HepG2 (cell line): Measurements from ENCODE around the gene YY1. TPM values are rescaled to one million over a fixed set of nuclear protein-coding genes. Genes with fewer than 3 reads are reported as not detected.
A peak's percentile ranks its signal among the peaks of the same experiment; 100 is the strongest.

Source experiments
- ASH2L ChIP-seq: fragments of 300-600, 200-600 bp; sonication (generic); IDR thresholded peaks from 2 replicates; pipeline ENCODE4 v1.7.0; 2017; ENCODE audit warnings: low read depth, mild to moderate bottlenecking, moderate library complexity, mixed read lengths, low read length; ENCODE audit not compliant: insufficient read length
- ATF1 ChIP-seq: IDR thresholded peaks from 2 replicates; pipeline ENCODE4 v1.6.1; 2016; ENCODE audit warnings: mild to moderate bottlenecking, control low read depth
- CC2D1A ChIP-seq: sonication (generic); formaldehyde crosslinking; IDR thresholded peaks from 2 replicates; pipeline ENCODE4 v1.8.1; 2023; ENCODE audit warnings: mild to moderate bottlenecking, missing genetic modification reagents
- DPF2 ChIP-seq: sonication (generic); formaldehyde crosslinking; IDR thresholded peaks from 2 replicates; pipeline ENCODE4 v1.4.0; 2020; ENCODE audit warnings: mild to moderate bottlenecking, low read depth, missing genetic modification reagents, borderline replicate concordance
- E2F2 ChIP-seq: sonication (generic); formaldehyde crosslinking; IDR thresholded peaks from 2 replicates; pipeline ENCODE4 v1.4.0; 2020; ENCODE audit warnings: missing genetic modification reagents, borderline replicate concordance
- FIP1L1 ChIP-seq: fragments of 200-400 bp; formaldehyde crosslinking; IDR thresholded peaks from 2 replicates; pipeline ENCODE4 v1.6.1; 2018; ENCODE audit warnings: low read depth, mild to moderate bottlenecking, low read length, moderate library complexity, borderline replicate concordance; ENCODE audit not compliant: insufficient read depth
- GMEB2 ChIP-seq: IDR thresholded peaks from 2 replicates; pipeline ENCODE4 v1.6.1; 2016; ENCODE audit warnings: missing biosample characterization, missing genetic modification reagents, low read depth
- HDAC2 ChIP-seq: sonication (generic); formaldehyde crosslinking; IDR thresholded peaks from 2 replicates; pipeline ENCODE4 v1.4.0; 2020; ENCODE audit warnings: missing genetic modification reagents
- HOXA7 ChIP-seq: sonication (generic); formaldehyde crosslinking; IDR thresholded peaks from 2 replicates; pipeline ENCODE4 v1.8.1; 2022; ENCODE audit warnings: mild to moderate bottlenecking, missing genetic modification reagents, moderate library complexity
- IKZF1 ChIP-seq: fragments of 450-650 bp; IDR thresholded peaks from 2 replicates; pipeline ENCODE4 v1.7.1; 2016
- KAT2B ChIP-seq: fragments of 150-350 bp; IDR thresholded peaks from 2 replicates; pipeline ENCODE4 v1.6.1; 2014; ENCODE audit warnings: low read depth, low read length, borderline replicate concordance
- MAX ChIP-seq: IDR thresholded peaks from 2 replicates; pipeline ENCODE4 v1.6.1; 2012; ENCODE audit warnings: inconsistent platforms
- NFIB ChIP-seq: sonication (generic); formaldehyde crosslinking; IDR thresholded peaks from 2 replicates; pipeline ENCODE4 v1.9.0; 2021; ENCODE audit warnings: missing genetic modification reagents, mild to moderate bottlenecking, borderline replicate concordance
- RAD51 ChIP-seq: fragments of 450-650 bp; IDR thresholded peaks from 2 replicates; pipeline ENCODE4 v1.6.1; 2016; ENCODE audit warnings: borderline replicate concordance
- TCF12 ChIP-seq, 2 experiments: fragments of 450-650 bp in 1 of 2; sonication (generic) in 1 of 2; formaldehyde crosslinking in 1 of 2; IDR thresholded peaks; 2 replicates each; pipeline versions ENCODE4 v1.6.1 to v1.8.0; 2017 to 2022; ENCODE audit warnings: antibody characterized with exemption in 1 of 2, mild to moderate bottlenecking in 1 of 2, missing genetic modification reagents in 1 of 2, moderate library complexity in 1 of 2
- TOPORS ChIP-seq: sonication (generic); formaldehyde crosslinking; IDR thresholded peaks from 2 replicates; pipeline ENCODE4 v1.8.0; 2023; ENCODE audit warnings: mild to moderate bottlenecking, missing genetic modification reagents
- ZMAT5 ChIP-seq: sonication (generic); formaldehyde crosslinking; IDR thresholded peaks from 2 replicates; pipeline ENCODE4 v1.5.0; 2020; ENCODE audit warnings: mild to moderate bottlenecking, low read depth, missing genetic modification reagents, borderline replicate concordance
- ZNF30 ChIP-seq: sonication (generic); formaldehyde crosslinking; IDR thresholded peaks from 2 replicates; pipeline ENCODE4 v1.5.0; 2020; ENCODE audit warnings: mild to moderate bottlenecking, missing genetic modification reagents
- ZNF33A ChIP-seq: sonication (generic); formaldehyde crosslinking; IDR thresholded peaks from 2 replicates; pipeline ENCODE4 v1.5.1; 2020; ENCODE audit warnings: missing genetic modification reagents, mild to moderate bottlenecking, moderate library complexity, borderline replicate concordance
- ZNF569 ChIP-seq: sonication (generic); formaldehyde crosslinking; IDR thresholded peaks from 2 replicates; pipeline ENCODE4 v1.5.0; 2020; ENCODE audit warnings: mild to moderate bottlenecking, missing genetic modification reagents, moderate library complexity, borderline replicate concordance
- ZNF674 ChIP-seq: sonication (generic); formaldehyde crosslinking; IDR thresholded peaks from 2 replicates; pipeline ENCODE4 v1.5.0; 2020; ENCODE audit warnings: low read depth, mild to moderate bottlenecking, missing genetic modification reagents
- ZNF749 ChIP-seq: sonication (generic); formaldehyde crosslinking; IDR thresholded peaks from 2 replicates; pipeline ENCODE4 v1.8.0; 2022; ENCODE audit warnings: mild to moderate bottlenecking, missing genetic modification reagents, moderate library complexity, borderline replicate concordance
- ZNF784 ChIP-seq: sonication (generic); formaldehyde crosslinking; IDR thresholded peaks from 2 replicates; pipeline ENCODE4 v1.5.1; 2020; ENCODE audit warnings: missing genetic modification reagents, mild to moderate bottlenecking, borderline replicate concordance
- ZNF788 ChIP-seq: sonication (generic); formaldehyde crosslinking; IDR thresholded peaks from 2 replicates; pipeline ENCODE4 v1.5.0; 2020; ENCODE audit warnings: mild to moderate bottlenecking, missing genetic modification reagents, borderline replicate concordance
- polyA plus RNA-seq, 8 experiments: library from polyadenylated mRNA; depleted of rRNA in 3 of 8; stranded (reverse) in 7 of 8; unstranded in 1 of 8; fragments of >200 nt; fragmentation: Illumina TruSeq in 4 of 8; extraction: Trizol in 4 of 8; gene quantifications; 2 replicates each; pipeline versions ENCODE4 v1.2.1 to v1.2.3, GENCODE V29; 2011 to 2016; ENCODE audit warnings: low read depth in 4 of 8, missing spikeins in 1 of 8, mixed read lengths in 1 of 8; ENCODE audit not compliant: insufficient read depth in 1 of 8
- total RNA-seq, 5 experiments: library from RNA; depleted of rRNA; stranded (reverse); fragments of >200 nt; fragmentation: Illumina TruSeq; extraction: Trizol; gene quantifications; 2 replicates each; pipeline ENCODE4 v1.2.3, GENCODE V29; 2016; ENCODE audit warnings: low read depth in 1 of 5

YY1 gene
- total and polyA plus RNA-seq, 2 of the 13 experiments (the other 11 are each of a cell fraction or from before 2014, with no cell fraction given): 29.4 to 68.1 TPM

- TF ChIP-seq ASH2L (no peak), ZNF784 (CRISPR knock-in tag) (no peak), ZMAT5 (no peak), ZNF569 (CRISPR knock-in tag) (no peak), ZNF674 (CRISPR knock-in tag) (no peak), ATF1 (no peak), TOPORS (CRISPR knock-in tag) (no peak), TCF12 (IDR thresholded peaks at IDR 0.05) (no peak), TCF12 (CRISPR knock-in tag; IDR thresholded peaks at IDR 0.05) (no peak), GMEB2 (no peak), MAX (peak; percentile 70), IKZF1 (no peak), FIP1L1 (no peak), ZNF749 (CRISPR knock-in tag) (no peak), NFIB (no peak), CC2D1A (CRISPR knock-in tag) (no peak), RAD51 (no peak), ZNF788 (CRISPR knock-in tag) (no peak), DPF2 (CRISPR knock-in tag) (no peak), ZNF33A (CRISPR knock-in tag) (no peak), HOXA7 (no peak), E2F2 (CRISPR knock-in tag) (no peak), ZNF30 (CRISPR knock-in tag) (no peak), HDAC2 (CRISPR knock-in tag) (peak; percentile 42; the same call in 1 of the 2 replicates), KAT2B (no peak)
Measured at GRCh38 chr14:100223332-100224201, 15.4 kb upstream of the YY1 start (continued).
